Progenitor cell of endocrine pancreas (in vitro differentiated cells): ENCODE results near the gene ILDR1. TPM values are rescaled to one million over a fixed set of nuclear protein-coding genes. Genes with fewer than 3 reads are reported as not detected.

Experiments
- DNase-seq: peaks from one replicate; pipeline ENCODE4 v3.0.0; 2021; ENCODE audit warnings: low spot score; ENCODE audit not compliant: unreplicated experiment
- H3K27ac Mint-ChIP-seq: 2 replicates; pipeline ENCODE4 v1.8.0; 2021; ENCODE audit warnings: mild to moderate bottlenecking, moderate library complexity, mixed read lengths
- H3K27me3 Mint-ChIP-seq: 2 replicates; pipeline ENCODE4 v1.8.0; 2021; ENCODE audit warnings: mixed read lengths
- H3K36me3 Mint-ChIP-seq: 2 replicates; pipeline ENCODE4 v1.8.0; 2022; ENCODE audit warnings: mixed read lengths; ENCODE audit not compliant: insufficient read depth
- H3K4me1 Mint-ChIP-seq: 2 replicates; pipeline ENCODE4 v1.8.0; 2021; ENCODE audit warnings: low read depth, mixed read lengths
- H3K4me3 Mint-ChIP-seq: 2 replicates; pipeline ENCODE4 v1.8.0; 2021; ENCODE audit warnings: low read depth, mild to moderate bottlenecking, moderate library complexity, mixed read lengths
- H3K9me3 Mint-ChIP-seq: 2 replicates; pipeline ENCODE4 v1.8.0; 2021; ENCODE audit warnings: low read depth, mixed read lengths
- total RNA-seq: library from RNA; stranded (reverse); gene quantifications from 2 replicates; pipeline ENCODE4 v1.2.1, GENCODE V29; 2021
- TF ChIP-seq, protein P1 (sequence below): fragments of 200-600 bp; sonication (generic); IDR thresholded peaks from one replicate; pipeline ENCODE4 v1.5.0; 2021; ENCODE audit warnings: antibody characterized with exemption, mild to moderate bottlenecking; ENCODE audit not compliant: unreplicated experiment

The ILDR1 gene
- total RNA-seq, 1 donor from 2014 or later: 5.0 TPM

- TF ChIP-seq, protein P1, sequence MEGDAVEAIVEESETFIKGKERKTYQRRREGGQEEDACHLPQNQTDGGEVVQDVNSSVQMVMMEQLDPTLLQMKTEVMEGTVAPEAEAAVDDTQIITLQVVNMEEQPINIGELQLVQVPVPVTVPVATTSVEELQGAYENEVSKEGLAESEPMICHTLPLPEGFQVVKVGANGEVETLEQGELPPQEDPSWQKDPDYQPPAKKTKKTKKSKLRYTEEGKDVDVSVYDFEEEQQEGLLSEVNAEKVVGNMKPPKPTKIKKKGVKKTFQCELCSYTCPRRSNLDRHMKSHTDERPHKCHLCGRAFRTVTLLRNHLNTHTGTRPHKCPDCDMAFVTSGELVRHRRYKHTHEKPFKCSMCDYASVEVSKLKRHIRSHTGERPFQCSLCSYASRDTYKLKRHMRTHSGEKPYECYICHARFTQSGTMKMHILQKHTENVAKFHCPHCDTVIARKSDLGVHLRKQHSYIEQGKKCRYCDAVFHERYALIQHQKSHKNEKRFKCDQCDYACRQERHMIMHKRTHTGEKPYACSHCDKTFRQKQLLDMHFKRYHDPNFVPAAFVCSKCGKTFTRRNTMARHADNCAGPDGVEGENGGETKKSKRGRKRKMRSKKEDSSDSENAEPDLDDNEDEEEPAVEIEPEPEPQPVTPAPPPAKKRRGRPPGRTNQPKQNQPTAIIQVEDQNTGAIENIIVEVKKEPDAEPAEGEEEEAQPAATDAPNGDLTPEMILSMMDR: no peak
- H3K27ac Mint-ChIP-seq: no peak overlapping the region
- no peak overlapping the region for H3K4me3 Mint-ChIP-seq
- H3K4me1 Mint-ChIP-seq: peaks cover 2% of the 10 kb centered on the region
- no peak for DNase-seq
- no peaks in the 10 kb centered on the region for H3K36me3 Mint-ChIP-seq
- peaks cover 2% of the 10 kb centered on the region for H3K9me3 Mint-ChIP-seq
- peaks cover 12% of the 10 kb centered on the region for H3K27me3 Mint-ChIP-seq
These were observed 8.5 kb upstream of the ILDR1 start for GRCh38 chr3:122030381-122031122.

GRCh38 chr3:122025296-122025695, 3.2 kb upstream of the ILDR1 start:
- H3K36me3 Mint-ChIP-seq: no peaks in the 10 kb centered on the region

DNA sequence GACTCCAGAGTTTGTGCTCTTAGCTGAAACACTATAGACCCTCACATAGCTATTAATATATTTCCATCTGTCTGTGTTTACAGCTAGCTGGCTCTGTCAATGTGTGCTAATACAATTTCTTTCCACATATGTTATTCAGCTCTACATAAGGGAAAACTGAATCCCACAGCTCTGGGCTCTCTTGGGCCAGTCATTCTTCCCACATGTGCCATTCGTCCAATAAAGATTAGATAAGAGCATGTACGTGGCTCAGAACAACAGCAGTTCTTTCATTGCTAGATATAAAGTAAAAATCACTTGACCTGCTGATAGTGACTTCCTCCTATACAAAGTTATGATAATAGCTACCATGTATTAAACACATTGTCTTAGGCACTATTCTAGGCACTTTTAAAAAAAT, 2.8 kb upstream of the ILDR1 start:
- TF ChIP-seq, protein P1: no peak
- Mint-ChIP-seq H3K36me3 (no peaks in the 10 kb centered on the region), H3K9me3 (no peaks in the 10 kb centered on the region), H3K27ac (no peak overlapping the region), H3K27me3 (peaks cover 27% of the 10 kb centered on the region), H3K4me1 (peaks cover 18% of the 10 kb centered on the region), H3K4me3 (no peak overlapping the region)
- no peak for DNase-seq

More at GRCh38 chr3:122025296-122025695, 3.2 kb upstream of the ILDR1 start:
- TF ChIP-seq, protein P1: no peak
- no peak for DNase-seq
- no peak overlapping the region for H3K27ac Mint-ChIP-seq
- H3K27me3 Mint-ChIP-seq: peaks cover 23% of the 10 kb centered on the region
- no peaks in the 10 kb centered on the region for H3K9me3 Mint-ChIP-seq
- no peak overlapping the region for H3K4me3 Mint-ChIP-seq
- H3K4me1 Mint-ChIP-seq: peaks cover 13% of the 10 kb centered on the region

DNA sequence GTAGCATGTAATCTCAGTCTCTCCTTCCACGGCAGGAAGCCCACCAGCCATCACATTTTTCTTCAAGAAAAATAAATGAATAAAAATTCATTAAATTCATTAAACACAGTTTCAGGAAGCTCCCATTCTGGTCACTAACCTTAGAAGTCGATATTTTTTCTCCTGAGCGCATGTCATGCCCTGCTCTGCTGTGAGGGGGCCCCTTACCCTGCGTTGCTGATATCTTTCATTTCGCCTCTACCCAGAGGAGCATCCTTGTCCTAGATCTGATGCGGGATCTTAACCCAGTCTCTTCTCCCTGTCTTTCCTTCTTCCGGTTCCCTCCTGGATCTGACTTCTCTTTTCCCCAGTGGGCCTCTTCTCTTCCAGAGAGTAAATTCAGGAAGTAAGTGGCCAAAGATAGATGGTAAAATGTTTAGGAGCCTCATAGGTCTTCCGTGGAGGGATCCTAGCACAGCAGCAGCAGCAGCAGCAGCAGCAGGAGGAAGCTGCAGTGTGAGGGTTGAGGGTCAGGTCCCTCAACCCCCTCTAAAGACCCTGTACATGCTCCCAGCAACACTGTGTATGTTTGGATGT, 1.4 kb upstream of the ILDR1 start:
- DNase-seq: no peak
- H3K27ac Mint-ChIP-seq: no peak overlapping the region
- peaks cover 23% of the 10 kb centered on the region for H3K4me1 Mint-ChIP-seq
- H3K4me3 Mint-ChIP-seq: peak overlapping the region; percentile 57
- H3K36me3 Mint-ChIP-seq: no peaks in the 10 kb centered on the region
- H3K9me3 Mint-ChIP-seq: no peaks in the 10 kb centered on the region
- TF ChIP-seq, protein P1: no peak
- H3K27me3 Mint-ChIP-seq: peaks cover 39% of the 10 kb centered on the region

- no peak for DNase-seq
- H3K27ac Mint-ChIP-seq: peak overlapping the region; percentile 6
- H3K9me3 Mint-ChIP-seq: no peaks in the 10 kb centered on the region
- TF ChIP-seq, protein P1: no peak
- peaks cover 22% of the 10 kb centered on the region for H3K4me1 Mint-ChIP-seq
- H3K4me3 Mint-ChIP-seq: peak overlapping the region; percentile 73
- peaks cover 4% of the 10 kb centered on the region for H3K36me3 Mint-ChIP-seq
- peaks cover 52% of the 10 kb centered on the region for H3K27me3 Mint-ChIP-seq
These were observed 1.0 kb downstream of the ILDR1 start for GRCh38 chr3:122021037-122021436.
